RKO (cell line): Measurements from ENCODE around the gene APOF.
"Not testable (repeated sequence)": the region's sequence is repeated elsewhere in the genome, so short reads cannot be mapped to it uniquely, and the experiment has no call there.

ENCODE experiments used
- DNase-seq: peaks from one replicate; pipeline ENCODE4 v3.0.0-alpha.2; 2016; ENCODE audit warnings: low spot score

APOF gene

GRCh38 chr12:56373515-56373914 lies 10.9 kb upstream of the APOF start:
- DNase-seq: no peak

GRCh38 chr12:56366948-56367347 lies 4.3 kb upstream of the APOF start:
- no peak for DNase-seq

GRCh38 chr12:56361487-56362129 lies 1.0 kb downstream of the APOF start:
- DNase-seq: no peak

- DNase-seq: peak; percentile 100
Measured at GRCh38 chr12:56359851-56360767, 2.5 kb downstream of the APOF start, which contains the start of gene STAT2. Gene STAT2 (minus strand): TSS chr12:56360107. CDS start chr12:56356571, 3,536 bp downstream.

GRCh38 chr12:56358836-56359532 lies 3.7 kb downstream of the APOF start:
- DNase-seq: peak; percentile 30

- DNase-seq: no peak
Measured at GRCh38 chr12:56351325-56351724, 11.3 kb downstream of the APOF start.

GRCh38 chr12:56350662-56351061 lies 12.0 kb downstream of the APOF start:
- no peak for DNase-seq

GRCh38 chr12:56348776-56349175 lies 13.9 kb downstream of the APOF start:
- no peak for DNase-seq

- not testable (repeated sequence) for DNase-seq
Measured at GRCh38 chr12:56347255-56347654, 15.4 kb downstream of the APOF start.

GRCh38 chr12:56346675-56347074 lies 16.0 kb downstream of the APOF start:
- no peak for DNase-seq

GRCh38 chr12:56342290-56342689 lies 20.4 kb downstream of the APOF start:
- DNase-seq: not testable (repeated sequence)

GRCh38 chr12:56341616-56342015 lies 21.0 kb downstream of the APOF start:
- DNase-seq: no peak

GRCh38 chr12:56339158-56339422 lies 23.6 kb downstream of the APOF start:
- no peak for DNase-seq

GRCh38 chr12:56338308-56339157 lies 24.1 kb downstream of the APOF start, which contains the start of gene IL23A:
Gene IL23A (plus strand): TSS chr12:56338884. CDS start chr12:56339045, 161 bp downstream.
- DNase-seq: no peak

GRCh38 chr12:56337753-56338251 lies 24.9 kb downstream of the APOF start:
- DNase-seq: no peak

- DNase-seq: no peak
Measured at GRCh38 chr12:56336361-56337167, 26.1 kb downstream of the APOF start.

GRCh38 chr12:56335527-56335926 lies 27.1 kb downstream of the APOF start:
- not testable (repeated sequence) for DNase-seq

- DNase-seq: no peak
Measured at GRCh38 chr12:56334490-56334793, 28.2 kb downstream of the APOF start.

- peak; percentile 97 for DNase-seq
Measured at GRCh38 chr12:56333679-56334489, 28.8 kb downstream of the APOF start, which contains the start of gene PAN2. Gene PAN2 (minus strand): TSS chr12:56334000. CDS start chr12:56333094, 906 bp downstream.

GRCh38 chr12:56333197-56333678 lies 29.4 kb downstream of the APOF start:
- DNase-seq: no peak
